ENCODE measurements around the gene CELF2. TPM values are rescaled to one million over a fixed set of nuclear protein-coding genes. Genes with fewer than 3 reads are reported as not detected.

The CELF2 gene
- total RNA-seq, 2 donors from 2014 or later = 10.4 to 11.2 TPM

GRCh38 chr10:11166550-11166949 is 148.9 kb downstream of the CELF2 start:
- peaks cover 12% of the 10 kb centered on the region for H3K4me1 ChIP-seq
- 55 to 74% methylated on average over 5 of the region's 5 CpGs for WGBS, 2 donors
- no peak for TF ChIP-seq POLR2A (IDR thresholded peaks at IDR 0.05)
- no peak for TF ChIP-seq CTCF (IDR thresholded peaks at IDR 0.05)

GRCh38 chr10:11167233-11167966 is 149.7 kb downstream of the CELF2 start:
- ATAC-seq (no peak), DNase-seq (no peak)
- H3K9me3 ChIP-seq = no peaks in the 10 kb centered on the region
- peaks cover 12% of the 10 kb centered on the region for H3K4me1 ChIP-seq
- intact Hi-C loops (cut with DNase I) = no loop called here
- no peaks in the 10 kb centered on the region for H3K36me3 ChIP-seq (replicated peaks in 1 of 2; ENCODE audit: insufficient read depth in 1 of 2, low read depth in 2 of 2)
- 62 to 70% methylated on average over 7 of the region's 7 CpGs for WGBS, 2 donors
- no peak overlapping the region for H3K4me3 ChIP-seq
- no peak overlapping the region for H3K27ac ChIP-seq
- no peaks in the 10 kb centered on the region for H3K27me3 ChIP-seq
- TF ChIP-seq POLR2A (IDR thresholded peaks at IDR 0.05) (no peak), CTCF (IDR thresholded peaks at IDR 0.05) (no peak)

More at GRCh38 chr10:11166550-11166949, 148.9 kb downstream of the CELF2 start:
- ATAC-seq (no peak), DNase-seq (no peak)
- peak overlapping the region in 1 of 2 donors; percentile 4 for H3K4me3 ChIP-seq
- no peaks in the 10 kb centered on the region for H3K9me3 ChIP-seq
- intact Hi-C loops (cut with DNase I) = no loop called here
- H3K27ac ChIP-seq = peak overlapping the region in 1 of 4 donors; percentile 74
- H3K36me3 ChIP-seq (replicated peaks in 1 of 2; ENCODE audit: insufficient read depth in 1 of 2, low read depth in 2 of 2) = no peaks in the 10 kb centered on the region
- no peaks in the 10 kb centered on the region for H3K27me3 ChIP-seq

- intact Hi-C loops (cut with DNase I) = no loop called here
- TF ChIP-seq CTCF (IDR thresholded peaks at IDR 0.05) (no peak), POLR2A (IDR thresholded peaks at IDR 0.05) (no peak)
- no peaks in the 10 kb centered on the region for H3K9me3 ChIP-seq
- no peak overlapping the region for H3K27ac ChIP-seq
- DNase-seq = no peak
- H3K36me3 ChIP-seq (replicated peaks in 1 of 2; ENCODE audit: insufficient read depth in 1 of 2, low read depth in 2 of 2) = no peaks in the 10 kb centered on the region
- H3K27me3 ChIP-seq = no peaks in the 10 kb centered on the region
- H3K4me3 ChIP-seq = no peak overlapping the region
- no peak for ATAC-seq
- 61 to 73% methylated on average over 6 of the region's 6 CpGs for WGBS, 2 donors
- peaks cover 12% of the 10 kb centered on the region for H3K4me1 ChIP-seq
Observed at GRCh38 chr10:11168423-11169090, 150.9 kb downstream of the CELF2 start.

DNA sequence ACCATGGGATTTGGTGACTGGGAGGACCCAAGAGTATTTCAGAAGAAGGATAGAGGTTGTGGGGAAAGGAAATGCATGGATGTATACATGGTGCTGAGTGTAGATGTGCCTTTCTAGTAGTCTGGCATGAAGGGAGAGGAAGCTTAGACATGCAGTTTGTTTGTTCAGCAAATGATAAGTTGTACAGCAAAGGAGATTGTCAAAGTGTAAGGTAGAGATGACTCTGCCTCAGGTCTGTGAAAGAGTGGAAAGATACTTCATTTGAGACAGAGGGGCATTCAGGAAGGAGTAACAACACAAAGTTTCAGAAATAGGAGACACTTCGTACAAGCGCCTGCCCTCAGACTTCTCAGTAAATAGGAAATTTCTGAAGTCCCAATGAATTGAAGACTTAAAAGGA is 152.3 kb downstream of the CELF2 start:
- no peak for ATAC-seq

More for the DNA sequence above, 152.3 kb downstream of the CELF2 start:
- WGBS, 2 donors = 83 to 89% methylated on average over 2 of the region's 2 CpGs
- H3K27ac ChIP-seq = no peak overlapping the region
- no peak for DNase-seq
- TF ChIP-seq CTCF (IDR thresholded peaks at IDR 0.05) = no peak
- TF ChIP-seq POLR2A (IDR thresholded peaks at IDR 0.05) = no peak
- no peaks in the 10 kb centered on the region for H3K9me3 ChIP-seq
- no peak overlapping the region for H3K4me3 ChIP-seq
- H3K4me1 ChIP-seq = peaks cover 12% of the 10 kb centered on the region
- H3K27me3 ChIP-seq = no peaks in the 10 kb centered on the region
- no peaks in the 10 kb centered on the region for H3K36me3 ChIP-seq (replicated peaks in 1 of 2; ENCODE audit: insufficient read depth in 1 of 2, low read depth in 2 of 2)
- intact Hi-C loops (cut with DNase I) = no loop called here

Measured in body of pancreas (tissue), 4 donors.